Panc1 (cell line): ENCODE data around the gene JSRP1. TPM values are rescaled to one million over a fixed set of nuclear protein-coding genes. Genes with fewer than 3 reads are reported as not detected.

Experiments
- ATAC-seq: fragments of 200-7000 bp; cut with Tn5 transposase; 2 replicates; pipeline ENCODE4 v1.9.1; 2020; ENCODE audit warnings: mild to moderate bottlenecking, moderate library complexity
- BruUV-seq: library from RNA; stranded (reverse); fragments of 400-500 nt; replicated peaks from 2 replicates; lab custom pipeline; 2021; lab: Mats Ljungman, UMichigan
- CTCF ChIA-PET: fragments of 300-600 bp; sonication (Branson Sonifier 250); formaldehyde crosslinking; loops from one replicate; lab custom pipeline; 2022; ENCODE audit warnings: antibody characterized with exemption; lab: Charles Lee
- POLR2A ChIA-PET: fragments of 300-600 bp; sonication (Branson Sonifier 250); formaldehyde crosslinking; loops from one replicate; lab custom pipeline; 2022; ENCODE audit warnings: antibody characterized with exemption; lab: Charles Lee
- DNase-seq: peaks from one replicate; pipeline ENCODE4 v3.0.0-alpha.2; 2010; ENCODE audit warnings: low read depth, low spot score
- H3K27ac ChIP-seq: 2 replicates; pipeline ENCODE4 v1.5.1; 2011; ENCODE audit warnings: mild to moderate bottlenecking, low read length, inconsistent platforms
- H3K27me3 ChIP-seq: fragments of 200-500 bp; sonication (Bioruptor generic); 2 replicates; pipeline ENCODE4 v1.6.0; 2014; ENCODE audit warnings: low read length, inconsistent platforms; ENCODE audit not compliant: control insufficient read depth, insufficient read depth
- H3K36me3 ChIP-seq: fragments of 200-500 bp; sonication (Bioruptor generic); 2 replicates; pipeline ENCODE4 v1.5.1; 2014; ENCODE audit warnings: inconsistent platforms, mild to moderate bottlenecking, low read length, moderate library complexity; ENCODE audit not compliant: control insufficient read depth, insufficient read depth
- H3K4me1 ChIP-seq: 2 replicates; pipeline ENCODE4 v1.5.1; 2011; ENCODE audit warnings: inconsistent platforms, mild to moderate bottlenecking, low read length, moderate library complexity; ENCODE audit not compliant: control insufficient read depth, insufficient read depth
- H3K4me3 ChIP-seq, 2 experiments: 2 replicates each; pipeline ENCODE4 v1.5.1; 2011 to 2012; ENCODE audit warnings: low read depth in 2 of 2, low read length in 2 of 2, mild to moderate bottlenecking in 2 of 2, inconsistent platforms in 1 of 2, moderate library complexity in 1 of 2
- H3K9me3 ChIP-seq: fragments of 200-500 bp; sonication (Bioruptor generic); 2 replicates; pipeline ENCODE4 v1.5.1; 2014; ENCODE audit warnings: low read depth, mild to moderate bottlenecking, inconsistent platforms, low read length, moderate library complexity; ENCODE audit not compliant: control insufficient read depth, insufficient read depth
- CTCF ChIP-seq: fragments of 450-650 bp; IDR thresholded peaks from 2 replicates; pipeline ENCODE4 v1.5.1; 2017; ENCODE audit warnings: mild to moderate bottlenecking
- POLR2AphosphoS5 ChIP-seq: IDR thresholded peaks from 2 replicates; pipeline ENCODE4 v1.6.1; 2012; ENCODE audit warnings: mild to moderate bottlenecking, low read depth, low read length, moderate library complexity
- SIN3A ChIP-seq: IDR thresholded peaks from 2 replicates; pipeline ENCODE4 v1.6.1; 2012; ENCODE audit warnings: low read depth, mild to moderate bottlenecking, low read length, moderate library complexity, borderline replicate concordance; ENCODE audit not compliant: insufficient read depth
- TCF7L2 ChIP-seq: IDR thresholded peaks from 2 replicates; pipeline ENCODE4 v1.6.1; 2011; ENCODE audit warnings: mild to moderate bottlenecking, low read depth, low read length, inconsistent platforms
- in situ Hi-C: cut with HindIII; loops from 2 replicates; pipeline ENCODE4 v1.10.0; 2016; ENCODE audit warnings: low sequenced_read_pairs, low pct_unique_long_range_greater_than_20kb
- intact Hi-C: fragments of 100-400 bp; cut with micrococcal nuclease; formaldehyde crosslinking; loops from one replicate; pipeline ENCODE4 v1.10.0; 2022; ENCODE audit not compliant: unreplicated experiment
- total RNA-seq: library from RNA; stranded (reverse); gene quantifications from one replicate; pipeline ENCODE4 v1.2.1, GENCODE V29; 2021; ENCODE audit not compliant: unreplicated experiment
- TF ChIP-seq, protein P1 (sequence below), 2 experiments: IDR thresholded peaks; 2 replicates each; pipeline ENCODE4 v1.6.1; 2011 to 2012; ENCODE audit warnings: low read depth in 2 of 2, control low read depth in 1 of 2, low read length in 1 of 2, mild to moderate bottlenecking in 1 of 2, moderate library complexity in 1 of 2; ENCODE audit not compliant: insufficient read depth in 1 of 2

Gene JSRP1
- total RNA-seq, 1 experiment from 2014 or later: 0.51 TPM

- POLR2A ChIA-PET: no interaction called here
- CTCF ChIA-PET: no interaction called here
Observed at GRCh38 chr19:2213799-2214198, 42.4 kb downstream of the JSRP1 start.

DNA sequence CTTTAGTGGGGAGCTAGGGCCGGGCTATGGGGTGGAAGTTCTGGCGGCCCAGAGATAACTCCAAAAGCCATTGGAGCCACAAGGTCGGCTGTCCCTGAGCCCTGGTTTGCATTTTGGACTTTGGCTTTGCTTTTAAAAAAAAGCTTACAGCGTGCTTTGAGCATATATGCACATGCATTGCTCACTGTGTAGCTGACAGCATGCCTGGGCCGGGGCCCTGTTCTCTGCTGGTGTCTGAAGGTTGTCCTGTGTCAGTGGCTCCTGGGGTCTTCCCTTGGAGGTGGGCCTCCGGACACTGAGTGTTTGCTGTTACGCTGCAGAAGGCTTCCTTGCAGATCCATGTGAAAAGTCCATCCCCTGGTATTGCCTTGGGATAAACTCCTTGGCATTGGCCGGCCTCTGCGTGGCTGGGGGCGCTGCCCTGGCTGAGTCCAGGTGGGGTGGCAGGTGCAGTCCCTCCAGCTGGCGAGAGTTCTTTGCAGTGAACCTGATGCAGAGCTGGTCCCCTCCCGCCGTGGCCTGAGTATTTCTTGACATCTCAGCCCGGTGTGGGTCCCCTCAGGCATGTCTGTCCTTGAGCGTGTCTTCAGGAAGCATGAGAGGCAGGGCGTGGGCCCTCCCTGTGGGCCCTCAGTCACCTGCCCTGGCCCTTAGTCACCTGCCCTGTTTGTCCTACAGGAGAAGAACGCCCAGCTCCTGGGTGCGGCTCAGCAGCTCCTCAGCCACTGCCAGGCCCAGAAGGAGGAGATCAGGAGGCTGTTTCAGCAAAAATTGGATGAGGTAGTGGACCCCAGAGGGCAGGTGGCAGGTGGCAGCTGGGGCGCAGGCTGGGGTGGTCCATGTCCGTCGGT is 43.1 kb downstream of the JSRP1 start:
- no peak for DNase-seq
- Histone ChIP-seq H3K4me1 (no peaks in the 10 kb centered on the region), H3K27me3 (no peaks in the 10 kb centered on the region), H3K4me3 (no peak overlapping the region), H3K27ac (no peak overlapping the region), H3K9me3 (no peaks in the 10 kb centered on the region), H3K36me3 (no peaks in the 10 kb centered on the region)
- intact Hi-C loops (no loop called here), in situ Hi-C loops (no loop called here)
- no peak for ATAC-seq
- TF ChIP-seq CTCF: no peak
- TF ChIP-seq, protein P1, sequence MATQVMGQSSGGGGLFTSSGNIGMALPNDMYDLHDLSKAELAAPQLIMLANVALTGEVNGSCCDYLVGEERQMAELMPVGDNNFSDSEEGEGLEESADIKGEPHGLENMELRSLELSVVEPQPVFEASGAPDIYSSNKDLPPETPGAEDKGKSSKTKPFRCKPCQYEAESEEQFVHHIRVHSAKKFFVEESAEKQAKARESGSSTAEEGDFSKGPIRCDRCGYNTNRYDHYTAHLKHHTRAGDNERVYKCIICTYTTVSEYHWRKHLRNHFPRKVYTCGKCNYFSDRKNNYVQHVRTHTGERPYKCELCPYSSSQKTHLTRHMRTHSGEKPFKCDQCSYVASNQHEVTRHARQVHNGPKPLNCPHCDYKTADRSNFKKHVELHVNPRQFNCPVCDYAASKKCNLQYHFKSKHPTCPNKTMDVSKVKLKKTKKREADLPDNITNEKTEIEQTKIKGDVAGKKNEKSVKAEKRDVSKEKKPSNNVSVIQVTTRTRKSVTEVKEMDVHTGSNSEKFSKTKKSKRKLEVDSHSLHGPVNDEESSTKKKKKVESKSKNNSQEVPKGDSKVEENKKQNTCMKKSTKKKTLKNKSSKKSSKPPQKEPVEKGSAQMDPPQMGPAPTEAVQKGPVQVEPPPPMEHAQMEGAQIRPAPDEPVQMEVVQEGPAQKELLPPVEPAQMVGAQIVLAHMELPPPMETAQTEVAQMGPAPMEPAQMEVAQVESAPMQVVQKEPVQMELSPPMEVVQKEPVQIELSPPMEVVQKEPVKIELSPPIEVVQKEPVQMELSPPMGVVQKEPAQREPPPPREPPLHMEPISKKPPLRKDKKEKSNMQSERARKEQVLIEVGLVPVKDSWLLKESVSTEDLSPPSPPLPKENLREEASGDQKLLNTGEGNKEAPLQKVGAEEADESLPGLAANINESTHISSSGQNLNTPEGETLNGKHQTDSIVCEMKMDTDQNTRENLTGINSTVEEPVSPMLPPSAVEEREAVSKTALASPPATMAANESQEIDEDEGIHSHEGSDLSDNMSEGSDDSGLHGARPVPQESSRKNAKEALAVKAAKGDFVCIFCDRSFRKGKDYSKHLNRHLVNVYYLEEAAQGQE (IDR thresholded peaks at IDR 0.05; ENCODE audit: insufficient read depth in 1 of 2, low read depth in 2 of 2, low read length in 1 of 2): no peak
- TF ChIP-seq POLR2AphosphoS5: no peak
- no peak for TF ChIP-seq TCF7L2
- no peak for TF ChIP-seq SIN3A
- CTCF ChIA-PET: no interaction called here
- BruUV-seq: no TSS peak
- POLR2A ChIA-PET: no interaction called here

More at GRCh38 chr19:2213799-2214198, 42.4 kb downstream of the JSRP1 start:
- in situ Hi-C loops: no loop called here
- Histone ChIP-seq H3K4me1 (no peaks in the 10 kb centered on the region), H3K9me3 (no peaks in the 10 kb centered on the region), H3K27ac (no peak overlapping the region), H3K36me3 (no peaks in the 10 kb centered on the region), H3K27me3 (no peaks in the 10 kb centered on the region), H3K4me3 (no peak overlapping the region)
- DNase-seq: no peak
- intact Hi-C loops: no loop called here
- TF ChIP-seq, protein P1 (IDR thresholded peaks at IDR 0.05; ENCODE audit: insufficient read depth in 1 of 2, low read depth in 2 of 2, low read length in 1 of 2): no peak
- no peak for TF ChIP-seq TCF7L2
- no peak for TF ChIP-seq CTCF
- BruUV-seq: no TSS peak
- ATAC-seq: no peak
